ENCODE data around the gene FLNB. TPM values are rescaled to one million over a fixed set of nuclear protein-coding genes. Genes with fewer than 3 reads are reported as not detected.
A peak's percentile ranks its signal among the peaks of the same experiment; 100 is the strongest.

FLNB gene
- total RNA-seq, 1 experiment from 2014 or later: 20.7 TPM

DNA sequence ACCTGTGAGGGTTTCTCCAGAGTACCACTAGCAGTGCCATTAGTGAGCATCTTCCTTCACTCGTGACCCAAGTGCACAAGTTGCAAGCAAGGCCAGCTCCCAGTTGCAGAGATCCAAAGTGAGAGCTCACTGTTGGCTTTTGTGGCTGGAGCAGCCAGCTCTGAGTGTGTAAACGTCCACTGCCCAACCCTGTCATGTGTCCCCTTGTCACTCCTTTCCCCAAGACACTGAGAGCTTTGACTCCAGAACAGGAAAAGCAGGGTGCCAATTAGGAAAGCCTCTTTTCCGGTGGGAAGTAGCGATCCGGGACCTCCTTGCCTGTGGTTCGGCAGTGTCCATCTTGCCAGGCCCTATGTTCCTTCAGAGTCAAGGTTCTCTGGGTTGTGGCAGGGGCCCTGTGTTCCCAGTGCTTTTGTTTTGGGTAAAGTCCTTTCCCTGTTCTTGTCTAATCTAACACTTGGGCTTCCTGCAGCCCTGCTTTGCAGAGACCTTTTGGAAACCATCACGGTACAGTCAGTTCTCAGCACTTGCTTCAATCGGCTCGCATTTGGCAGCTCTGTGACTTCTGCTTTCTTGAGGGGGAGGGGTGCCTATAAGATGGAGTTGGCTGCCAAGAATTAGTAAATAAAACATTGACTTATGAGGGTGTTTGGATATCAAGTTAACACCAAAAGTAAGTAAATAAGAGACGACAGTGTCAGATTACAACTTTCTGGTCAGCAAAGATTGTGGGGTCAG lies 112.0 kb downstream of the FLNB start:
- no peak for DNase-seq (ENCODE audit: low read depth, low spot score)
- in situ Hi-C loops (cut with HindIII; ENCODE audit: low pct_unique_long_range_greater_than_20kb, low sequenced_read_pairs): no loop called here

- DNase-seq (ENCODE audit: low read depth, low spot score): no peak
- in situ Hi-C loops (cut with HindIII; ENCODE audit: low pct_unique_long_range_greater_than_20kb, low sequenced_read_pairs): no loop called here
Observed at GRCh38 chr3:58121183-58121582, 113.0 kb downstream of the FLNB start.

DNA sequence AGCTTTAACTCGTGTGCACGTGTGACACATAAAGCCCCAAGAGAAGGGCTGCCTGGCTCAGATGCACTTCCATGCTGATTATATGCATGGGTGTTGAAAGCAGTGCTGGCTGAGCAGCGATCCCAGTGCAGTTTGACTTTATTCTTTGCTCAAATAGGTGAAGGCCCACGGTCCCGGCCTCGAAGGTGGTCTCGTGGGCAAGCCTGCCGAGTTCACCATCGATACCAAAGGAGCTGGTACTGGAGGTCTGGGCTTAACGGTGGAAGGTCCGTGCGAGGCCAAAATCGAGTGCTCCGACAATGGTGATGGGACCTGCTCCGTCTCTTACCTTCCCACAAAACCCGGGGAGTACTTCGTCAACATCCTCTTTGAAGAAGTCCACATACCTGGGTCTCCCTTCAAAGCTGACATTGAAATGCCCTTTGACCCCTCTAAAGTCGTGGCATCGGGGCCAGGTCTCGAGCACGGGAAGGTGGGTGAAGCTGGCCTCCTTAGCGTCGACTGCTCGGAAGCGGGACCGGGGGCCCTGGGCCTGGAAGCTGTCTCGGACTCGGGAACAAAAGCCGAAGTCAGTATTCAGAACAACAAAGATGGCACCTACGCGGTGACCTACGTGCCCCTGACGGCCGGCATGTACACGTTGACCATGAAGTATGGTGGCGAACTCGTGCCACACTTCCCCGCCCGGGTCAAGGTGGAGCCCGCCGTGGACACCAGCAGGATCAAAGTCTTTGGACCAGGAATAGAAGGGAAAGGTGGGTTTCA lies 114.9 kb downstream of the FLNB start:
- in situ Hi-C loops (cut with HindIII; ENCODE audit: low pct_unique_long_range_greater_than_20kb, low sequenced_read_pairs): no loop called here
- no peak for DNase-seq (ENCODE audit: low read depth, low spot score)

DNA sequence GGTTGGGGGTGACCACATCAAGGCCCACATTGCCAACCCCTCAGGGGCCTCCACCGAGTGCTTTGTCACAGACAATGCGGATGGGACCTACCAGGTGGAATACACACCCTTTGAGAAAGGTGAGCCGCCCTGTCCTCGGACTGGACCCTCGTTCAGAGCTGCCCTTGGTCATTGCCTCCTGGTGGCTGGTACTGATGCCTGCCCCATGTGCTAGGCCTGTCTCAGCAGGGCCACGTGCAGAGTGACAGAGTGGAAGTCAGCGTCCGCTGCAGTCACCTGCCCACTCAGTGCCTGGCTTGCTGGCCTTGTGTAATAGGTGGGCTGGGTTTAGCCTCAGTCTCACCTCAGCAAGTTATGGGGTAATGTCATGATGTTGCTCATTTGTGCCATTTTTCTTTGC lies 116.2 kb downstream of the FLNB start:
- DNase-seq (ENCODE audit: low read depth, low spot score): no peak
- in situ Hi-C loops (cut with HindIII; ENCODE audit: low pct_unique_long_range_greater_than_20kb, low sequenced_read_pairs): no loop called here

GRCh38 chr3:58129041-58129770 lies 121.0 kb downstream of the FLNB start:
- in situ Hi-C loops (cut with HindIII; ENCODE audit: low pct_unique_long_range_greater_than_20kb, low sequenced_read_pairs): no loop called here
- no peak for DNase-seq (ENCODE audit: low read depth, low spot score)

GRCh38 chr3:58130591-58130990 lies 122.4 kb downstream of the FLNB start:
- DNase-seq (ENCODE audit: low read depth, low spot score): no peak
- in situ Hi-C loops (cut with HindIII; ENCODE audit: low pct_unique_long_range_greater_than_20kb, low sequenced_read_pairs): no loop called here

DNA sequence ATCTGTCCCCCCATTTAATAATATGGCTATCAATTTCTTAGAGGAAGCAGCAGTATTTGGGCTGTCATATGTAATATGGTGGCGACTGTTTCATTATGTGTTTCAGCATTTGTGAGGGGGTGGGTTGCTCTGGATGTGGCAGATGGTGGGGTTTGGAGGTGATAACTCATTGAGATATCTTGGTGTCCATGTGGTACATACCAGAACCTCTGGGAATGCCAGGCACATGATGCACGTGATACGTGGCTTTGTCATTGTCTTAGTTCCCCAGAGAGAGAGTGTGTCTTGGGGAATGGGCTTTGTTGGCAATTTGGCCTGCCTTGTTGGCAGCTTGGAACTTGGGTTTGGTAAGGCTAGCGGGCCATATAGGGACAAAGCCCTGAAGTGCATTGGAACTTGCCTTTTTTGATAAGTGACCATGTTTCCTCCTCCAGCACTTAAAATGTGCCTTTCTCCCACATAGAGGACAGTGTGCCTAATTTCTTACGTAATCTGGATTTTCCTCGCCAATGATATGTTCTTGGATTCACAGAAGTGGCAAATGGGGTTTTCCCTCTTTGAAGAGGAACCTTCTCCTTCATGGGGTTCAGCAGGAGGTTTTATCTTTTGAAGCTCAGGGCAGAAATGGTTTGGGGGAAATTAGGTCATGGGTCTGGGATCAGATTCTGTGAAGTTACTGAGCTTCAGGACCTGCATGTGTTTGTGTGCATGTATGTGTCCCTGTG lies 123.0 kb downstream of the FLNB start:
- no peak for DNase-seq (ENCODE audit: low read depth, low spot score)
- in situ Hi-C loops (cut with HindIII; ENCODE audit: low pct_unique_long_range_greater_than_20kb, low sequenced_read_pairs): no loop called here

DNA sequence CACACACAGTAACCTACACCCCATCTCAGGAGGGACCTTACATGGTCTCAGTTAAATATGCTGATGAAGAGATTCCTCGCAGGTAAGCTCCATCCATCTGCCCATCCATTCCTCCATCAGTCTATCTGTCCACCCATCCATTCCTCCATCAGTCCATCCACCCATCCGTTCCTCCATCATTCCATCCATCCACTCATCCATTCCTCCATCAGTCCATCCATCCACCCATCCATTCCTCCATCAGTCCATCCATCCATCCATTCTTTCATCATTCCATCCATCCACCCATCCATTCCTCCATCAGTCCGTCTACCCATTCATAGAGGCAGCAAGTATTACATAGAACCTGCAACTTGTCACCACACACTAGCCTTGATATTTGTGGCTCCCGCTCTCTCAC lies 124.6 kb downstream of the FLNB start:
- DNase-seq (ENCODE audit: low read depth, low spot score): no peak
- in situ Hi-C loops (cut with HindIII; ENCODE audit: low pct_unique_long_range_greater_than_20kb, low sequenced_read_pairs): no loop called here

DNA sequence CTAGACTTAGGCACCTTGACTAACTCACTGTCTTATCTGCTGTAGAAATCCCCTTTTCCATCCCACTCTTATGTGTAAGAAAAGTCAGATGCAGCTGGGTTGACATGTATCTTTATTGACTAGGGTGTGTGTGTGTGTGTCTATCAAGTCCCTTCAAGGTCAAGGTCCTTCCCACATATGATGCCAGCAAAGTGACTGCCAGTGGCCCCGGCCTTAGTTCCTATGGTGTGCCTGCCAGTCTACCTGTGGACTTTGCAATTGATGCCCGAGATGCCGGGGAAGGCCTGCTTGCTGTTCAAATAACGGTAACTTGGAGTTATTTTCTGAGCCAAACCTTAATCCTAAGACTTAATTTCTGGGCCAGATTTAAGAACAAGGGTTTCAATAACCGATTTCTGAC lies 126.2 kb downstream of the FLNB start:
- in situ Hi-C loops (cut with HindIII; ENCODE audit: low pct_unique_long_range_greater_than_20kb, low sequenced_read_pairs): no loop called here
- DNase-seq (ENCODE audit: low read depth, low spot score): no peak

DNA sequence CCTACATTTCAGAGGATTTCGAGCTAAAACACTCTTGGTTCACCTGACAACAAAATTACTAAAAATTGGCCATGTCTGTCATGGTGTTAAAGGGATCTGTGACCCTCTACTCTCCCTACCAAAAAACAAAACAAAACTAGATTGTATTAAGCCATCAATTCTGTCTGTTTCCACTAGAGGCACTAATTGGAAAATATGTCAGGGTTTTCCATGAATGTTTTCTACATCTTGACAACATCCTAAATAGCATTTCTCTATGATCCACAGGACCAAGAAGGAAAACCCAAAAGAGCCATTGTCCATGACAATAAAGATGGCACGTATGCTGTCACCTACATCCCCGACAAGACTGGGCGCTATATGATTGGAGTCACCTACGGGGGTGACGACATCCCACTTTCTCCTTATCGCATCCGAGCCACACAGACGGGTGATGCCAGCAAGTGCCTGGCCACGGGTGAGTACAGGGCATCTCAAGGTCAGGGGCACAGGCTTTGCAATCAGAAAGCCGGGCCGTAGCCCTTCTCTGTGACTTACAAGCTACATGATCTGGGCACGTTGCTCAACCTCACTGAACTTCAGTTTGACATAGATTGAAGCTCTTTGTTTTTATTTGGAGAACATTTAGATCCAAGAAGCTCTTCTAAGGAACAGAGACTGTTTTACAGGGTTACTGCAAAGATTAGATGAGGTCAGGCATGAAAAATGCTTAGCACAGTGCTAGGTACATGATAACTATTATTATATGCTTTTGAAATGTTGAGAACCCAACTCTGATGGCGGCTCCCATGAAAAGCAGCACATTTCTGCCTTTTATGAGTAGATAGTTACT lies 127.7 kb downstream of the FLNB start:
- peak; percentile 30 for DNase-seq (ENCODE audit: low read depth, low spot score)
- in situ Hi-C loops (cut with HindIII; ENCODE audit: low pct_unique_long_range_greater_than_20kb, low sequenced_read_pairs): no loop called here

DNA sequence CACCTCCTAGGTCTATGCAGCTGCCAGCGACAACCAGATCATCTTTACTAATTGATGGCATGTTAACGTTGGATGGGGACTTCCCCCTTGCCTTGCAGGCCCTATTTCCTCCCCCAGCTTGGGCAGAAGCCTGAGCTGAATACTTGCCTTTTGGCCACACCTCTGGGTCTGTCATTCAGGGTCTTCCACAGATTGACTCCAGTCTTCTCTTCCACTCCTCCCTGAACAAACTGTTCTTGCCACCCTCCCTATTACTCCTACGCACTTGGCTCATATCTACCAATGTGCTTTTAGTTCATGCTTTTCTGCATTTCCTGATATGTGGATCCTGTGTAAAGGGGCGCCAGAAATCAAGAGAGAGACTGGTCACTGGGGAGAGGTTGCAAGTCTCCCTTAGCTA lies 129.1 kb downstream of the FLNB start:
- DNase-seq (ENCODE audit: low read depth, low spot score): no peak
- in situ Hi-C loops (cut with HindIII; ENCODE audit: low pct_unique_long_range_greater_than_20kb, low sequenced_read_pairs): no loop called here

GRCh38 chr3:58141766-58142345 lies 133.6 kb downstream of the FLNB start:
- in situ Hi-C loops (cut with HindIII; ENCODE audit: low pct_unique_long_range_greater_than_20kb, low sequenced_read_pairs): no loop called here
- DNase-seq (ENCODE audit: low read depth, low spot score): no peak

DNA sequence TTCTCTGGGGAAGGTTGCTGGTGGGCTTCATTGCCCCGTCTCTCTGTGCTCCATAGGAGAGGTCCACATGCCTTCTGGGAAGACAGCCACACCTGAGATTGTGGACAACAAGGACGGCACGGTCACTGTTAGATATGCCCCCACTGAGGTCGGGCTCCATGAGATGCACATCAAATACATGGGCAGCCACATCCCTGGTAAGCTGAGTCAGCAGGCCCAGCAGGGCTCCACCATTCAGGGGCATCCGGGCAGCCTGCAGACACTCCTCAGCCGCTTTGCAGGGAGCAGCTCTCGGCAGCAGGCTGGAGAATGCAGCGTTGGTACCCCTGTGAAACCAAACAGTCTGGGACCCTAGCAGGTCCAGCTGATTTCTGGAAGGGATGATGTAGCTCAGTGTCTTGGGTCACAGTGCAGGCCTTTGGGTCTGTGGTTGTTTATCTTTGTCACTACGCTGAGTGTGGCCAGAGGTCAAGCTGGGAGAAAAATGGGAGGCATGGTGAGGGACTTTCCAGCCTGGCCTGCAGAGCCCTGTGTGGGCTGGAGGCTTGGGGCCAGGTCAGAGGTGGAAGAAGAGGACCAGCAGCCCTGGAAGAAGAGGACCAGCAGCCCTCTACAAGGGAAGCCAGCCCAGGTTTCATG lies 135.3 kb downstream of the FLNB start:
- in situ Hi-C loops (cut with HindIII; ENCODE audit: low pct_unique_long_range_greater_than_20kb, low sequenced_read_pairs): no loop called here
- DNase-seq (ENCODE audit: low read depth, low spot score): no peak

GRCh38 chr3:58144478-58145325 lies 136.5 kb downstream of the FLNB start:
- in situ Hi-C loops (cut with HindIII; ENCODE audit: low pct_unique_long_range_greater_than_20kb, low sequenced_read_pairs): no loop called here

GRCh38 chr3:58148049-58148448 lies 139.8 kb downstream of the FLNB start:
- no peak for DNase-seq (ENCODE audit: low read depth, low spot score)
- in situ Hi-C loops (cut with HindIII; ENCODE audit: low pct_unique_long_range_greater_than_20kb, low sequenced_read_pairs): no loop called here

More at GRCh38 chr3:58144478-58145325, 136.5 kb downstream of the FLNB start:
- DNase-seq (ENCODE audit: low read depth, low spot score): no peak
